ENCODE data around the gene PRKCQ.

Gene PRKCQ

DNA sequence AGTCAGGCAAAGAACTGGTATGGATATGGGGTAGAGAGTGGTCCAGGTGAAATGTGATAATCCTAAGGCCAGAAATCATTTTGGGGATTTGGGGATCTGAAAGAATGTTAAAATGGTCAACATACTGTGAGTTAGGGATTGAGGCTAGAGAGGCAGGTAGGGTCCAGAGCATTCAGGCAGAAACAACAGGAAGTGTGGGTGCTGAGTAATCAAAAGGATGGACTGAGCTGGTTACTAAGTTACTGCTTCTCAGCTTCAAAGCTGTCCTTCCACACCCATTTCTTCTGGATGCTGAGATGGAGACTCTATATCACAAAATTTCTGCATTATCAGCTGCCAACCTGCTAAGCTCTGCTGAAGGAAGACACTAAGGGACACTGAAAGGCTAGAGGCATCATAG is 30.6 kb upstream of the PRKCQ start:
- DNase-seq (ENCODE audit: low spot score) (no peak), ATAC-seq (ENCODE audit: low read depth) (peak; percentile 51; the same call in 1 of the 3 replicates)
- Histone ChIP-seq H3K36me3 (ENCODE audit: low read depth) (no peaks in the 10 kb centered on the region), H3K4me1 (ENCODE audit: insufficient read depth, poor library complexity, severe bottlenecking) (peaks cover 14% of the 10 kb centered on the region), H3K27me3 (ENCODE audit: insufficient read depth, poor library complexity, severe bottlenecking) (no peaks in the 10 kb centered on the region), H3K4me3 (ENCODE audit: severe bottlenecking) (no peak overlapping the region), H3K9me3 (ENCODE audit: severe bottlenecking) (no peaks in the 10 kb centered on the region), H3K27ac (ENCODE audit: poor library complexity, severe bottlenecking) (no peak overlapping the region)
- TF ChIP-seq, protein P1, sequence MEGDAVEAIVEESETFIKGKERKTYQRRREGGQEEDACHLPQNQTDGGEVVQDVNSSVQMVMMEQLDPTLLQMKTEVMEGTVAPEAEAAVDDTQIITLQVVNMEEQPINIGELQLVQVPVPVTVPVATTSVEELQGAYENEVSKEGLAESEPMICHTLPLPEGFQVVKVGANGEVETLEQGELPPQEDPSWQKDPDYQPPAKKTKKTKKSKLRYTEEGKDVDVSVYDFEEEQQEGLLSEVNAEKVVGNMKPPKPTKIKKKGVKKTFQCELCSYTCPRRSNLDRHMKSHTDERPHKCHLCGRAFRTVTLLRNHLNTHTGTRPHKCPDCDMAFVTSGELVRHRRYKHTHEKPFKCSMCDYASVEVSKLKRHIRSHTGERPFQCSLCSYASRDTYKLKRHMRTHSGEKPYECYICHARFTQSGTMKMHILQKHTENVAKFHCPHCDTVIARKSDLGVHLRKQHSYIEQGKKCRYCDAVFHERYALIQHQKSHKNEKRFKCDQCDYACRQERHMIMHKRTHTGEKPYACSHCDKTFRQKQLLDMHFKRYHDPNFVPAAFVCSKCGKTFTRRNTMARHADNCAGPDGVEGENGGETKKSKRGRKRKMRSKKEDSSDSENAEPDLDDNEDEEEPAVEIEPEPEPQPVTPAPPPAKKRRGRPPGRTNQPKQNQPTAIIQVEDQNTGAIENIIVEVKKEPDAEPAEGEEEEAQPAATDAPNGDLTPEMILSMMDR (IDR thresholded peaks at IDR 0.05; ENCODE audit: poor library complexity, severe bottlenecking), result no peak

GRCh38 chr10:6609625-6610024 is 29.5 kb upstream of the PRKCQ start:
- no peak overlapping the region for H3K4me3 ChIP-seq (ENCODE audit: severe bottlenecking)
- no peak for ATAC-seq (ENCODE audit: low read depth)

DNA sequence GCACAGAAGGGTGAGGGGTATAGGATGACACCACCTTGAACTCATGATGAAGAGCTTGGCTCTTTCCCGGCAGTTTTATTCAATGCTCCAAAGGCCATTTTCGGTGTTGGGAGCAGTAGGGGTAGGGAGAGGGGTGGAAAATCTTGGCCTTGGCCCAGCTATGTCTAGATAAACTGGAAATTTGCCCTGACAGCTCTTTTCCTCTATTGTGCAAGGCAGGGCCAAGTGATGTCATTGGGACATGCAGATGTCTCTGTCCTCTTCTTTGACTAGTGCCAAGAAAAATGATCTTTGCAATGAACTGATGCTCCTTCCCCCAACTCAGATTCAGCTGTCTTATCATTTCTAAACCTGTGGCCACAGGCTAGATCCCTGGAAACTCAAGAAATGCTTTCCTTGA is 27.7 kb upstream of the PRKCQ start:
- DNase-seq (ENCODE audit: low spot score), result no peak
- Histone ChIP-seq H3K36me3 (ENCODE audit: low read depth) (no peaks in the 10 kb centered on the region), H3K4me1 (ENCODE audit: insufficient read depth, poor library complexity, severe bottlenecking) (peaks cover 14% of the 10 kb centered on the region), H3K9me3 (ENCODE audit: severe bottlenecking) (no peaks in the 10 kb centered on the region), H3K4me3 (ENCODE audit: severe bottlenecking) (no peak overlapping the region), H3K27me3 (ENCODE audit: insufficient read depth, poor library complexity, severe bottlenecking) (peaks cover 8% of the 10 kb centered on the region), H3K27ac (ENCODE audit: poor library complexity, severe bottlenecking) (no peak overlapping the region)
- TF ChIP-seq, protein P1 (IDR thresholded peaks at IDR 0.05; ENCODE audit: poor library complexity, severe bottlenecking), result no peak
- peak; percentile 38 for ATAC-seq (ENCODE audit: low read depth)

More at GRCh38 chr10:6609625-6610024, 29.5 kb upstream of the PRKCQ start:
- Histone ChIP-seq H3K4me1 (ENCODE audit: insufficient read depth, poor library complexity, severe bottlenecking) (peaks cover 14% of the 10 kb centered on the region), H3K27ac (ENCODE audit: poor library complexity, severe bottlenecking) (no peak overlapping the region), H3K9me3 (ENCODE audit: severe bottlenecking) (no peaks in the 10 kb centered on the region), H3K36me3 (ENCODE audit: low read depth) (no peaks in the 10 kb centered on the region), H3K27me3 (ENCODE audit: insufficient read depth, poor library complexity, severe bottlenecking) (no peaks in the 10 kb centered on the region)
- TF ChIP-seq, protein P1 (IDR thresholded peaks at IDR 0.05; ENCODE audit: poor library complexity, severe bottlenecking), result no peak
- DNase-seq (ENCODE audit: low spot score), result no peak

- TF ChIP-seq, protein P1 (IDR thresholded peaks at IDR 0.05; ENCODE audit: poor library complexity, severe bottlenecking), result no peak
- Histone ChIP-seq H3K36me3 (ENCODE audit: low read depth) (no peaks in the 10 kb centered on the region), H3K4me1 (ENCODE audit: insufficient read depth, poor library complexity, severe bottlenecking) (peaks cover 14% of the 10 kb centered on the region), H3K27me3 (ENCODE audit: insufficient read depth, poor library complexity, severe bottlenecking) (peaks cover 8% of the 10 kb centered on the region), H3K4me3 (ENCODE audit: severe bottlenecking) (no peak overlapping the region), H3K9me3 (ENCODE audit: severe bottlenecking) (no peaks in the 10 kb centered on the region), H3K27ac (ENCODE audit: poor library complexity, severe bottlenecking) (no peak overlapping the region)
- no peak for DNase-seq (ENCODE audit: low spot score)
- ATAC-seq (ENCODE audit: low read depth), result peak; percentile 12; the same call in 1 of the 3 replicates
Measured at GRCh38 chr10:6607182-6607581, 27.1 kb upstream of the PRKCQ start.
